Naive thymus-derived CD4-positive, alpha-beta T cell (primary cell): Measurements from ENCODE around the gene PDXP. TPM values are rescaled to one million over a fixed set of nuclear protein-coding genes. Genes with fewer than 3 reads are reported as not detected.

Experiments used
- ATAC-seq: fragments of 150-1000 bp; cut with Tn5 transposase; 2 replicates; pipeline ENCODE4 v1.10.0; 2021; ENCODE audit warnings: mild to moderate bottlenecking, moderate library complexity
- CTCF ChIA-PET: fragments of 350-600 bp; sonication (Branson Sonifier 250); formaldehyde crosslinking; loops from one replicate; lab custom pipeline; 2021; ENCODE audit warnings: antibody characterized with exemption; lab: Charles Lee
- POLR2A ChIA-PET: fragments of 350-600 bp; sonication (Branson Sonifier 250); formaldehyde crosslinking; loops from one replicate; lab custom pipeline; 2021; ENCODE audit warnings: antibody characterized with exemption, inconsistent platforms; lab: Charles Lee
- DNase-seq, 9 donors: peaks; one replicate each; pipeline versions ENCODE4 v3.0.0 to v3.0.0-alpha.2; 2020 to 2022; ENCODE audit warnings: mixed read lengths in 1 of 9
- H3K27ac ChIP-seq: one replicate; pipeline ENCODE4 v1.7.0; 2013; ENCODE audit warnings: mild to moderate bottlenecking, low read depth, low read length, moderate library complexity
- H3K27me3 ChIP-seq, 2 donors: one replicate each; pipeline ENCODE4 v1.7.0; 2013; ENCODE audit warnings: low read length in 2 of 2, mild to moderate bottlenecking in 2 of 2, moderate library complexity in 2 of 2; ENCODE audit not compliant: control insufficient read depth in 2 of 2, insufficient read depth in 2 of 2
- H3K36me3 ChIP-seq, 3 experiments: 1 replicate in 2 of 3; 2 replicates in 1 of 3; pipeline ENCODE4 v1.7.0; 2013; ENCODE audit warnings: low read length in 3 of 3, mild to moderate bottlenecking in 3 of 3, moderate library complexity in 1 of 3; ENCODE audit not compliant: insufficient read depth in 3 of 3, control insufficient read depth in 2 of 3
- H3K4me1 ChIP-seq, 2 donors: one replicate each; pipeline ENCODE4 v1.7.0; 2013; ENCODE audit warnings: low read length in 2 of 2, mild to moderate bottlenecking in 2 of 2, moderate library complexity in 1 of 2; ENCODE audit not compliant: control insufficient read depth in 2 of 2, insufficient read depth in 2 of 2
- H3K4me3 ChIP-seq: 2 replicates; pipeline ENCODE4 v1.7.0; 2013; ENCODE audit warnings: mild to moderate bottlenecking, low read length
- H3K9me3 ChIP-seq, 3 experiments: 1 replicate in 2 of 3; 2 replicates in 1 of 3; pipeline ENCODE4 v1.7.0; 2013; ENCODE audit warnings: low read length in 3 of 3; ENCODE audit not compliant: control insufficient read depth in 2 of 3
- H3K27ac Mint-ChIP-seq, 9 donors: one replicate each; pipeline ENCODE4 v1.8.0; 2020 to 2022; ENCODE audit warnings: mixed read lengths in 9 of 9, mild to moderate bottlenecking in 8 of 9, moderate library complexity in 5 of 9, inconsistent platforms in 2 of 9
- H3K27me3 Mint-ChIP-seq, 5 donors: one replicate each; pipeline ENCODE4 v1.8.0; 2021 to 2022; ENCODE audit warnings: mixed read lengths in 5 of 5, mild to moderate bottlenecking in 1 of 5
- H3K36me3 Mint-ChIP-seq, 5 donors: one replicate each; pipeline ENCODE4 v1.8.0; 2020 to 2022; ENCODE audit warnings: mixed read lengths in 5 of 5, mild to moderate bottlenecking in 3 of 5, inconsistent platforms in 1 of 5
- H3K4me1 Mint-ChIP-seq, 7 donors: one replicate each; pipeline ENCODE4 v1.8.0; 2020 to 2022; ENCODE audit warnings: mixed read lengths in 7 of 7, mild to moderate bottlenecking in 3 of 7, inconsistent platforms in 1 of 7
- H3K4me3 Mint-ChIP-seq, 10 donors: one replicate each; pipeline ENCODE4 v1.8.0; 2020 to 2022; ENCODE audit warnings: mild to moderate bottlenecking in 10 of 10, mixed read lengths in 10 of 10, moderate library complexity in 6 of 10, inconsistent platforms in 2 of 10
- H3K9me3 Mint-ChIP-seq, 11 donors: one replicate each; pipeline ENCODE4 v1.8.0; 2020 to 2022; ENCODE audit warnings: mixed read lengths in 11 of 11, mild to moderate bottlenecking in 4 of 11, inconsistent platforms in 1 of 11, moderate library complexity in 1 of 11
- intact Hi-C, 2 donors: fragments of 100-400 bp; cut with micrococcal nuclease; formaldehyde crosslinking; loops; one replicate each; pipeline ENCODE4 v1.15.1; 2023
- polyA plus RNA-seq, 2 donors: library from polyadenylated mRNA; unstranded; fragments of 300-500 nt; fragmentation: Illumina TruSeq; gene quantifications; one replicate each; pipeline ENCODE4 v1.2.3, GENCODE V29; 2021
- total RNA-seq, 6 experiments: library from RNA in 5 of 6; stranded (reverse) in 5 of 6; gene quantifications; 1 replicate in 5 of 6; 2 replicates in 1 of 6; pipeline ENCODE4 v1.2.3 and lab custom pipeline; 2021 to 2026

PDXP gene
- total and polyA plus RNA-seq, 7 experiments from 2014 or later: 1.9 to 27.4 (median 4.9) TPM

GRCh38 chr22:37677493-37677974 is 19.0 kb downstream of the PDXP start:
- peaks cover 8 to 61% (median 55%) of the 10 kb centered on the region in 7 donors for H3K4me1 Mint-ChIP-seq
- no peak for DNase-seq

GRCh38 chr22:37678372-37678771 is 19.8 kb downstream of the PDXP start:
- H3K27ac ChIP-seq: peak overlapping the region; percentile 99
- peak overlapping the region in 1 of 10 donors; percentile 58 for H3K4me3 Mint-ChIP-seq
- no peaks in the 10 kb centered on the region for H3K9me3 Mint-ChIP-seq
- CTCF ChIA-PET: interaction anchor here (0.7 to 13.7 kb wide), 2 partner anchors 23 to 40 kb away, joined by 3 to 254 read pairs; partner anchors contain the start of gene SH3BP1
- ATAC-seq: no peak
- DNase-seq: no peak
- peak overlapping the region in 5 of 9 donors; percentile 68 to 100 (median 100) for H3K27ac Mint-ChIP-seq
- H3K9me3 ChIP-seq: no peaks in the 10 kb centered on the region
- H3K4me1 Mint-ChIP-seq: peaks cover 8 to 53% (median 47%) of the 10 kb centered on the region in 7 donors
- no peaks in the 10 kb centered on the region for H3K36me3 ChIP-seq
- no peaks in the 10 kb centered on the region for H3K27me3 ChIP-seq
- no peak overlapping the region for H3K4me3 ChIP-seq
- H3K36me3 Mint-ChIP-seq: peaks cover 0 to 10% (median 0%) of the 10 kb centered on the region in 5 donors
- H3K27me3 Mint-ChIP-seq: no peaks in the 10 kb centered on the region
- POLR2A ChIA-PET: interaction anchor here (0.7 to 10.0 kb wide), 14 partner anchors 7 to 116 kb away, joined by 3 to 142 read pairs (median 10); partner anchors contain the start of genes GGA1, NOL12, PDXP and SH3BP1
- intact Hi-C loops: loop anchor here (5.0 to 10.0 kb wide), 4 partner anchors 129 to 454 kb away; partner anchors contain the start of genes CYTH4 (in 1 of the 2), EIF3L (in 1 of the 2) and GCAT (in 1 of the 2)
- H3K4me1 ChIP-seq: peaks cover 29% of the 10 kb centered on the region in 2 donors

More at GRCh38 chr22:37677493-37677974, 19.0 kb downstream of the PDXP start:
- intact Hi-C loops: loop anchor here (1.0 to 10.0 kb wide), 12 partner anchors 9 to 453 kb away; partner anchors contain the start of genes GGA1 (in 2 of the 2), NOL12 (in 2 of the 2), PDXP (in 2 of the 2) and CYTH4 (in 1 of the 2)
- Histone ChIP-seq H3K9me3 (no peaks in the 10 kb centered on the region), H3K36me3 (no peaks in the 10 kb centered on the region), H3K4me1 (peaks cover 29 to 31% of the 10 kb centered on the region in 2 donors), H3K4me3 (peak overlapping the region; percentile 60), H3K27ac (peak overlapping the region; percentile 99), H3K27me3 (no peaks in the 10 kb centered on the region)
- Mint-ChIP-seq H3K4me3 (peak overlapping the region; percentile 82 to 99 (median 91)), H3K9me3 (no peaks in the 10 kb centered on the region), H3K36me3 (peaks cover 0 to 10% (median 0%) of the 10 kb centered on the region in 5 donors), H3K27ac (peak overlapping the region; percentile 94 to 100 (median 100)), H3K27me3 (no peaks in the 10 kb centered on the region)
- ATAC-seq: peak; percentile 61
- CTCF ChIA-PET: interaction anchor here (0.6 to 13.7 kb wide), 3 partner anchors 16 to 40 kb away, joined by 3 to 254 read pairs (median 3); partner anchors contain the start of genes PDXP and SH3BP1
- POLR2A ChIA-PET: interaction anchor here (1.0 to 10.0 kb wide), 15 partner anchors 8 to 72 kb away, joined by 3 to 142 read pairs (median 9); partner anchors contain the start of genes GGA1, NOL12, PDXP and SH3BP1

- Mint-ChIP-seq H3K9me3 (no peaks in the 10 kb centered on the region), H3K27me3 (no peaks in the 10 kb centered on the region), H3K4me1 (peaks cover 8 to 40% (median 37%) of the 10 kb centered on the region in 7 donors), H3K36me3 (peaks cover 0 to 8% (median 0%) of the 10 kb centered on the region in 5 donors), H3K4me3 (peak overlapping the region in 2 of 10 donors; percentile 31 to 51), H3K27ac (peak overlapping the region in 8 of 9 donors; percentile 15 to 91 (median 57))
- CTCF ChIA-PET: interaction anchor here (0.7 to 13.7 kb wide), 6 partner anchors 12 to 52 kb away, joined by 3 to 254 read pairs (median 9); partner anchors contain the start of genes PDXP and SH3BP1
- ATAC-seq (no peak), DNase-seq (no peak)
- no peaks in the 10 kb centered on the region for H3K36me3 ChIP-seq
- no peaks in the 10 kb centered on the region for H3K9me3 ChIP-seq
- intact Hi-C loops: loop anchor here (5.0 to 10.0 kb wide), 5 partner anchors 125 to 455 kb away; partner anchors contain the start of genes GCAT (in 2 of the 2), CYTH4 (in 1 of the 2) and EIF3L (in 1 of the 2)
- POLR2A ChIA-PET: interaction anchor here (0.8 to 7.0 kb wide), 6 partner anchors 15 to 70 kb away, joined by 3 to 73 read pairs (median 5); partner anchors contain the start of gene PDXP
- no peak overlapping the region for H3K27ac ChIP-seq
- H3K27me3 ChIP-seq: no peaks in the 10 kb centered on the region
- no peak overlapping the region for H3K4me3 ChIP-seq
- peaks cover 24 to 26% of the 10 kb centered on the region in 2 donors for H3K4me1 ChIP-seq
Measured at GRCh38 chr22:37679670-37680069, 21.1 kb downstream of the PDXP start.

- no peaks in the 10 kb centered on the region for H3K36me3 ChIP-seq
- Mint-ChIP-seq H3K27me3 (no peaks in the 10 kb centered on the region), H3K4me3 (no peak overlapping the region), H3K9me3 (no peaks in the 10 kb centered on the region), H3K36me3 (peaks cover 0 to 8% (median 0%) of the 10 kb centered on the region in 5 donors), H3K27ac (peak overlapping the region in 6 of 9 donors; percentile 26 to 91 (median 63)), H3K4me1 (peaks cover 8 to 35% (median 33%) of the 10 kb centered on the region in 7 donors)
- CTCF ChIA-PET: interaction anchor here (0.7 to 13.7 kb wide), 10 partner anchors 9 to 442 kb away, joined by 3 to 254 read pairs (median 9); partner anchors contain the start of genes PDXP and SH3BP1
- POLR2A ChIA-PET: interaction anchor here (0.8 to 7.0 kb wide), 11 partner anchors 16 to 71 kb away, joined by 3 to 73 read pairs (median 7); partner anchors contain the start of gene PDXP
- DNase-seq (no peak), ATAC-seq (no peak)
- no peak overlapping the region for H3K27ac ChIP-seq
- H3K9me3 ChIP-seq: no peaks in the 10 kb centered on the region
- no peak overlapping the region for H3K4me3 ChIP-seq
- H3K27me3 ChIP-seq: no peaks in the 10 kb centered on the region
- peaks cover 18 to 20% of the 10 kb centered on the region in 2 donors for H3K4me1 ChIP-seq
- intact Hi-C loops: loop anchor here in 1 of 2 donors (10.0 kb wide), 1 partner anchor 124 kb away; the partner anchor contains the start of gene GCAT
Measured at GRCh38 chr22:37680191-37680851, 21.8 kb downstream of the PDXP start.

GRCh38 chr22:37681001-37681424 is 22.5 kb downstream of the PDXP start:
- intact Hi-C loops: loop anchor here (1.0 to 10.0 kb wide), 6 partner anchors 20 to 142 kb away; partner anchors contain the start of genes GCAT (in 1 of the 2) and GGA1 (in 1 of the 2)
- Histone ChIP-seq H3K36me3 (no peaks in the 10 kb centered on the region), H3K27me3 (no peaks in the 10 kb centered on the region), H3K9me3 (no peaks in the 10 kb centered on the region), H3K27ac (no peak overlapping the region), H3K4me1 (peaks cover 17 to 19% of the 10 kb centered on the region in 2 donors), H3K4me3 (no peak overlapping the region)
- Mint-ChIP-seq H3K27me3 (no peaks in the 10 kb centered on the region), H3K4me3 (peak overlapping the region in 1 of 10 donors; percentile 46), H3K36me3 (peaks cover 0 to 8% (median 0%) of the 10 kb centered on the region in 5 donors), H3K9me3 (no peaks in the 10 kb centered on the region), H3K4me1 (peaks cover 8 to 36% (median 31%) of the 10 kb centered on the region in 7 donors), H3K27ac (peak overlapping the region in 6 of 9 donors; percentile 31 to 74 (median 57))
- ATAC-seq: no peak
- DNase-seq: no peak
- ChIA-PET CTCF (interaction anchor here (0.7 to 13.7 kb wide), 15 partner anchors 10 to 442 kb away, joined by 3 to 254 read pairs (median 5); partner anchors contain the start of genes GGA1, PDXP and SH3BP1), POLR2A (interaction anchor here (0.8 to 4.0 kb wide), 14 partner anchors 8 to 76 kb away, joined by 3 to 27 read pairs (median 3); partner anchors contain the start of genes GGA1 and PDXP)
